Panc1 (cell line): ENCODE data around the gene HES2.
"Not testable (repeated sequence)": the region's sequence is repeated elsewhere in the genome, so short reads cannot be mapped to it uniquely, and the experiment has no call there.

Experiments
- CTCF ChIP-seq: fragments of 450-650 bp; IDR thresholded peaks from 2 replicates; pipeline ENCODE4 v1.5.1; 2017; ENCODE audit warnings: mild to moderate bottlenecking
- REST ChIP-seq, 2 experiments: IDR thresholded peaks; 2 replicates each; pipeline ENCODE4 v1.6.1; 2011 to 2012; ENCODE audit warnings: low read depth in 2 of 2, control low read depth in 1 of 2, low read length in 1 of 2, mild to moderate bottlenecking in 1 of 2, moderate library complexity in 1 of 2; ENCODE audit not compliant: insufficient read depth in 1 of 2
- TCF7L2 ChIP-seq: IDR thresholded peaks from 2 replicates; pipeline ENCODE4 v1.6.1; 2011; ENCODE audit warnings: mild to moderate bottlenecking, low read depth, low read length, inconsistent platforms

GRCh38 chr1:6428453-6428852, 8.7 kb upstream of the HES2 start:
- TF ChIP-seq CTCF; REST (IDR thresholded peaks at IDR 0.05; ENCODE audit: insufficient read depth in 1 of 2, low read depth in 2 of 2, low read length in 1 of 2); TCF7L2: not testable (repeated sequence)
